Mesenchymal stem cell (in vitro differentiated cells and primary cell): ENCODE results near the gene LDHAL6B. TPM values are rescaled to one million over a fixed set of nuclear protein-coding genes. Genes with fewer than 3 reads are reported as not detected.

Experiments
- DNase-seq: peaks from one replicate; pipeline ENCODE4 v3.0.0-alpha.2; 2013
- H2AFZ ChIP-seq: one replicate; pipeline ENCODE4 v1.6.1; 2013; ENCODE audit warnings: low read depth, mild to moderate bottlenecking, control low read depth, inconsistent platforms, low read length, moderate library complexity
- H2AK5ac ChIP-seq: 2 replicates; pipeline ENCODE4 v1.6.1; 2013; ENCODE audit warnings: low read length, moderate library complexity, mild to moderate bottlenecking, inconsistent platforms; ENCODE audit not compliant: severe bottlenecking
- H2BK120ac ChIP-seq: one replicate; pipeline ENCODE4 v1.6.1; 2013; ENCODE audit warnings: low read depth, mild to moderate bottlenecking, inconsistent platforms, low read length, moderate library complexity
- H2BK12ac ChIP-seq, 2 experiments: one replicate each; pipeline ENCODE4 v1.6.1; 2013; ENCODE audit warnings: inconsistent platforms in 2 of 2, low read length in 2 of 2, mild to moderate bottlenecking in 2 of 2, moderate library complexity in 2 of 2, control low read depth in 1 of 2
- H2BK15ac ChIP-seq: one replicate; pipeline ENCODE4 v1.6.1; 2013; ENCODE audit warnings: mild to moderate bottlenecking, low read depth, inconsistent platforms; ENCODE audit not compliant: poor library complexity, severe bottlenecking
- H2BK5ac ChIP-seq: 2 replicates; pipeline ENCODE4 v1.6.1; 2013; ENCODE audit warnings: low read depth, mild to moderate bottlenecking, low read length, control low read depth, inconsistent platforms; ENCODE audit not compliant: poor library complexity, severe bottlenecking
- H3K14ac ChIP-seq, 2 experiments: one replicate each; pipeline ENCODE4 v1.6.1; 2013; ENCODE audit warnings: inconsistent platforms in 2 of 2, low read length in 2 of 2, control low read depth in 1 of 2, mild to moderate bottlenecking in 1 of 2, moderate library complexity in 1 of 2
- H3K18ac ChIP-seq, 2 experiments: one replicate each; pipeline ENCODE4 v1.6.1; 2013; ENCODE audit warnings: inconsistent platforms in 2 of 2, low read length in 2 of 2, control low read depth in 1 of 2, low read depth in 1 of 2, mild to moderate bottlenecking in 1 of 2
- H3K23ac ChIP-seq, 2 experiments: one replicate each; pipeline ENCODE4 v1.6.1; 2013; ENCODE audit warnings: inconsistent platforms in 2 of 2, low read length in 2 of 2, mild to moderate bottlenecking in 2 of 2, moderate library complexity in 2 of 2, control low read depth in 1 of 2
- H3K27ac ChIP-seq: 2 replicates; pipeline ENCODE4 v1.5.1; 2013; ENCODE audit warnings: mild to moderate bottlenecking, moderate library complexity, low read length, control low read depth, inconsistent platforms; ENCODE audit not compliant: poor library complexity, severe bottlenecking
- H3K27me3 ChIP-seq, 2 experiments: 2 replicates each; pipeline versions ENCODE4 v1.6.1 to v1.7.0; 2013; ENCODE audit warnings: low read length in 2 of 2, mild to moderate bottlenecking in 2 of 2, moderate library complexity in 2 of 2, control low read depth in 1 of 2, inconsistent platforms in 1 of 2; ENCODE audit not compliant: control insufficient read depth in 1 of 2, insufficient read depth in 1 of 2
- H3K36me3 ChIP-seq, 2 experiments: 2 replicates each; pipeline versions ENCODE4 v1.6.1 to v1.7.0; 2013; ENCODE audit warnings: low read length in 2 of 2, control low read depth in 1 of 2, inconsistent platforms in 1 of 2, low read depth in 1 of 2, mild to moderate bottlenecking in 1 of 2; ENCODE audit not compliant: insufficient read depth in 2 of 2, control insufficient read depth in 1 of 2
- H3K4ac ChIP-seq, 2 experiments: one replicate each; pipeline ENCODE4 v1.6.1; 2013; ENCODE audit warnings: inconsistent platforms in 2 of 2, low read length in 2 of 2, mild to moderate bottlenecking in 2 of 2, moderate library complexity in 2 of 2, control low read depth in 1 of 2, low read depth in 1 of 2
- H3K4me1 ChIP-seq: 2 replicates; pipeline ENCODE4 v1.6.1; 2013; ENCODE audit warnings: low read depth, low read length, control low read depth; ENCODE audit not compliant: control insufficient read depth, insufficient read depth
- H3K4me2 ChIP-seq: 2 replicates; pipeline ENCODE4 v1.6.1; 2013; ENCODE audit warnings: low read length, mild to moderate bottlenecking, inconsistent platforms; ENCODE audit not compliant: poor library complexity, severe bottlenecking
- H3K4me3 ChIP-seq, 2 experiments: 2 replicates each; pipeline versions ENCODE4 v1.5.1 to v1.7.0; 2013; ENCODE audit warnings: low read length in 2 of 2, mild to moderate bottlenecking in 2 of 2, control low read depth in 1 of 2, low read depth in 1 of 2; ENCODE audit not compliant: insufficient read depth in 1 of 2
- H3K79me1 ChIP-seq: replicated peaks from 2 replicates; pipeline ENCODE4 v1.6.1; 2013; ENCODE audit warnings: mild to moderate bottlenecking, control low read depth, low read length, inconsistent platforms; ENCODE audit not compliant: poor library complexity, severe bottlenecking
- H3K9ac ChIP-seq: 2 replicates; pipeline ENCODE4 v1.7.0; 2013; ENCODE audit warnings: mild to moderate bottlenecking, low read length, moderate library complexity
- H3K9me3 ChIP-seq: 2 replicates; pipeline ENCODE4 v1.7.0; 2013; ENCODE audit warnings: mild to moderate bottlenecking, low read length; ENCODE audit not compliant: control insufficient read depth
- H4K8ac ChIP-seq: one replicate; pipeline ENCODE4 v1.6.1; 2013; ENCODE audit warnings: inconsistent platforms, mild to moderate bottlenecking, low read length, moderate library complexity
- H4K91ac ChIP-seq: one replicate; pipeline ENCODE4 v1.6.1; 2013; ENCODE audit warnings: mild to moderate bottlenecking, low read length, inconsistent platforms
- WGBS: methylation state at CpG from one replicate; pipeline ENCODE4 v1.1.7; 2013; ENCODE audit warnings: mixed read lengths; 5-methylcytosine and 5-hydroxymethylcytosine counted together
- polyA plus RNA-seq, 2 experiments: library from polyadenylated mRNA; stranded (reverse); fragments of 200-250 nt; gene quantifications; one replicate each; pipeline ENCODE4 v1.2.3, GENCODE V29; 2013

LDHAL6B gene
- polyA plus RNA-seq (2013, experiment 1 of 2): not detected
- polyA plus RNA-seq (2013, experiment 2 of 2): not detected

DNA sequence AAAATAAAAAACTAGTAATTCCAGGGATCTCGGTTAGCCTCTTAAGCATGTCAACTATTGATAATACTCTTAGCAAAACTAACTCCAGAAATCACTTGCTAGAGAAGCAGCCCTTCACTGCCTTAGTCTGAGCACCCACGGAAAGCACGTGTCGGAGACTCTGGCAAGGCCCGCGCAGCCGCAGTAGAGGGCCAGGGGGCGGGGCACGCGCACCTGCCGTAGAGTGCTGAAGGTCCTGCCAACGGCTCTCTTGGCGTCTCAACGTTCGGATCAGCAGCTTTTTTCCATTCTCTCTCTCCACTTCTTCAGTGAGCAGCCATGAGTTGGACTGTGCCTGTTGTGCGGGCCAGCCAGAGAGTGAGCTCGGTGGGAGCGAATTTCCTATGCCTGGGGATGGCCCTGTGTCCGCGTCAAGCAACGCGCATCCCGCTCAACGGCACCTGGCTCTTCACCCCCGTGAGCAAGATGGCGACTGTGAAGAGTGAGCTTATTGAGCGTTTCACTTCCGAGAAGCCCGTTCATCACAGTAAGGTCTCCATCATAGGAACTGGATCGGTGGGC, at the start of gene LDHAL6B:
Gene LDHAL6B, plus strand, starts transcription at position 221 of the 561 bp plus-strand sequence. Its CDS starts 98 bp downstream, at position 319.
- H3K4me1 ChIP-seq: peaks cover 1% of the 10 kb centered on the region
- no peaks in the 10 kb centered on the region for H3K9me3 ChIP-seq
- no peak within 1 kb of the TSS for H2BK120ac ChIP-seq
- no peak within 1 kb of the TSS for H2AFZ ChIP-seq
- H2BK5ac ChIP-seq: no peak within 1 kb of the TSS
- H3K23ac ChIP-seq: no peak within 1 kb of the TSS
- H2BK12ac ChIP-seq: no peak within 1 kb of the TSS
- no peaks in the 10 kb centered on the region for H3K27me3 ChIP-seq
- H3K4ac ChIP-seq: no peak within 1 kb of the TSS
- H4K91ac ChIP-seq: no peak within 1 kb of the TSS
- 95% methylated on average over 30 of the region's 30 CpGs for WGBS
- H2BK15ac ChIP-seq: no peak within 1 kb of the TSS
- no peak within 1 kb of the TSS for H3K4me3 ChIP-seq
- no peak for DNase-seq
- H3K27ac ChIP-seq: no peak within 1 kb of the TSS
- no peak within 1 kb of the TSS for H3K18ac ChIP-seq
- peaks cover 27% of the 10 kb centered on the region for H3K79me1 ChIP-seq
- no peak within 1 kb of the TSS for H2AK5ac ChIP-seq
- no peak within 1 kb of the TSS for H4K8ac ChIP-seq
- H3K9ac ChIP-seq: no peak within 1 kb of the TSS
- no peak within 1 kb of the TSS for H3K14ac ChIP-seq
- peaks cover 54 to 90% of the 10 kb centered on the region in 2 experiments for H3K36me3 ChIP-seq
- H3K4me2 ChIP-seq: no peak within 1 kb of the TSS

DNA sequence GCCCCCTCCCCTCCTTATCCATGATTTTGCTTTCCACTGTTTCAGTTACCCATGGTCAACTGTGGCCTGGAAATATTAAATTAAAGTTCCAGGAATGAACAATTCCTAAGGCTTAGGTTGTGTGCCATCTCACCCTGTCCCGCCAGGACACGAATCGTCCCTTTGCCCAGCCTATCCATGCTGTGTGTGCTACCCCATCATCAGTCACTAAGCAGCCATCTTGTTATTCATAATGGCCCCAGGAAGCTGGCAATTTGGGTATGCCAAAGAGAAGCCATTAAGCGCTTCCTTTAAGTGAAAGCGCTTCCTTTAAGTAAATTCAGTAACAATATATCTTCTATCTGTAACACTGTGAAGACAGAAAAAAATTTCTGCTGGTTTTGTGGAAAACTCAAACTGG, 49.2 kb upstream of the LDHAL6B start:
- Histone ChIP-seq H2BK5ac (no peak overlapping the region), H3K4me1 (peaks cover 2% of the 10 kb centered on the region), H3K27me3 (no peaks in the 10 kb centered on the region), H3K9me3 (no peaks in the 10 kb centered on the region), H3K23ac (no peak overlapping the region), H2AFZ (no peak overlapping the region), H4K8ac (no peak overlapping the region), H3K9ac (peak overlapping the region; percentile 6), H2BK15ac (no peak overlapping the region), H3K18ac (no peak overlapping the region), H2BK12ac (no peak overlapping the region), H3K4me3 (no peak overlapping the region), H3K14ac (no peak overlapping the region), H4K91ac (peak overlapping the region; percentile 11), H3K4ac (no peak overlapping the region), H3K4me2 (no peak overlapping the region), H2AK5ac (no peak overlapping the region), H3K79me1 (peaks cover 15% of the 10 kb centered on the region), H3K27ac (no peak overlapping the region), H3K36me3 (peaks cover 78 to 99% of the 10 kb centered on the region in 2 experiments), H2BK120ac (no peak overlapping the region)
- 95% methylated on average over 3 of the region's 5 CpGs for WGBS
- DNase-seq: no peak

DNA sequence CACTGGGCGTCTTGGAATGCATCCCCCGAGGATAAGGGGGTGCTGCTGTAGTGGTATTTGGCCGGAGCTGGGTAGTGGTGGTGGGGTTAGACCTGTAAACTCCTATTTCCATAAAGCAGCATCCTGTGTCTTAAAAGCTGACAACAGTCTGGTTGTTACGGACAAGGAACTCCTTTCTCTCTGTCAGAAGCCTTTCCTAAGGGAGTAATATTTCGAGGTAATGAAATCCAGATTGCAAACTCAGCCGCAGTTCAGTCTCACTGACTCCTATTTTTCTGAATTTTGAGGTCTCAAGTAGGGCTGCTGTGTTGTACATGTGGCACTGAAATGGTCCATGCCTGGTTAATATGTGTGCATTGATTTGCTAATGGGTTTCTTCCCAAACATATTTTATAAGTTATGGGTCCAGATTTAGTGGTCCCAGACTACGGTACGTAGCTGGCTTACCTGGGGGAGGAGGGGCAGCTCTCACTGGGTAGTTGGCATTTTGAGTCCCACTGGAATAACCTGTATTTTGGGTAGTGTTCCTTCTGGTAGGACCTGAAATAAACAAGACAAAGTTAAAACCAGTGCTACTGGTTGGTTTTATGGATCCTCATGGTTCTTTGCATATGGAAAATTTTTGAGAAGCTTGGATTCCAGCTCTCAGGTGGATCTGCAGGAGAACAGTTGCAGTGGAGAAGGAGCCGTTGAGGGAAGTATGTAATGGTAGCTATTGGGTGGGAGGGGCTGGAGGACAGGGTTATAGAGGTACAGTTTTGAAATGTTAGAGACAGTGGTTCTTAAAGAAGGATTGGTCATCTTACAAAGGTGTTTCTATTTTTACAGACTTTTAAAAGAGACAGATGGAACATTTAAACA, 48.6 kb upstream of the LDHAL6B start:
- Histone ChIP-seq H3K4me2 (no peak overlapping the region), H2AFZ (no peak overlapping the region), H3K36me3 (peaks cover 76 to 99% of the 10 kb centered on the region in 2 experiments), H2BK120ac (no peak overlapping the region), H3K23ac (no peak overlapping the region), H3K27me3 (no peaks in the 10 kb centered on the region), H3K9ac (peak overlapping the region; percentile 6), H2BK12ac (no peak overlapping the region), H2AK5ac (no peak overlapping the region), H3K4ac (no peak overlapping the region), H2BK5ac (no peak overlapping the region), H3K4me1 (peaks cover 2% of the 10 kb centered on the region), H3K18ac (no peak overlapping the region), H3K9me3 (no peaks in the 10 kb centered on the region), H2BK15ac (no peak overlapping the region), H3K27ac (no peak overlapping the region), H4K91ac (no peak overlapping the region), H4K8ac (no peak overlapping the region), H3K4me3 (no peak overlapping the region), H3K14ac (no peak overlapping the region), H3K79me1 (peaks cover 15% of the 10 kb centered on the region)
- DNase-seq: no peak
- WGBS: 95% methylated on average over 9 of the region's 9 CpGs

DNA sequence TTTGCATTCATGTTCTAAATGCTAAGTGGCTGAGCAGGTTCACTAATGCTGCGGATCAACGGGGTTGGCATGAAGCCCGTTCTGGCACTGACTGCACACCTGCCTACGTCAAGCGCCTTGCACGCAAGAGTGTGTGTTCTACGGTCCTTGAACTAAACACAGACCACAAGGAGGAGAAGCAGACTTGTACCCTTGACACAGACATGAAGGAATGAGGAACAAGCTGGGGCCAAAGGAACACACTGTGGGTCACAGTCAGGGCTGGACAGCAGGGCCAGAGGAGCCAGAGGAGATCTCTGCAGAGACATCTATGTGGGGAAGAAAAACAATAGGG, 48.0 kb upstream of the LDHAL6B start:
- Histone ChIP-seq H4K91ac (no peak overlapping the region), H3K18ac (no peak overlapping the region), H3K23ac (no peak overlapping the region), H3K4me1 (peaks cover 2% of the 10 kb centered on the region), H2BK120ac (no peak overlapping the region), H3K14ac (no peak overlapping the region), H2AFZ (no peak overlapping the region), H3K27me3 (no peaks in the 10 kb centered on the region), H2BK12ac (no peak overlapping the region), H3K9ac (no peak overlapping the region), H3K4ac (no peak overlapping the region), H3K9me3 (no peaks in the 10 kb centered on the region), H4K8ac (no peak overlapping the region), H3K27ac (no peak overlapping the region), H2BK5ac (no peak overlapping the region), H2AK5ac (no peak overlapping the region), H2BK15ac (no peak overlapping the region), H3K79me1 (peaks cover 15% of the 10 kb centered on the region), H3K4me3 (no peak overlapping the region), H3K36me3 (peaks cover 71 to 99% of the 10 kb centered on the region in 2 experiments), H3K4me2 (no peak overlapping the region)
- WGBS: 97% methylated on average over 7 of the region's 7 CpGs
- DNase-seq: no peak
